Naive thymus-derived CD4-positive, alpha-beta T cell (primary cell): ENCODE results near the gene ARHGAP35. TPM values are rescaled to one million over a fixed set of nuclear protein-coding genes. Genes with fewer than 3 reads are reported as not detected.
"Not testable (repeated sequence)": the region's sequence is repeated elsewhere in the genome, so short reads cannot be mapped to it uniquely, and the experiment has no call there.

Experiments
- ATAC-seq: fragments of 150-1000 bp; cut with Tn5 transposase; 2 replicates; pipeline ENCODE4 v1.10.0; 2021; ENCODE audit warnings: mild to moderate bottlenecking, moderate library complexity
- CTCF ChIA-PET: fragments of 350-600 bp; sonication (Branson Sonifier 250); formaldehyde crosslinking; loops from one replicate; lab custom pipeline; 2021; ENCODE audit warnings: antibody characterized with exemption; lab: Charles Lee
- POLR2A ChIA-PET: fragments of 350-600 bp; sonication (Branson Sonifier 250); formaldehyde crosslinking; loops from one replicate; lab custom pipeline; 2021; ENCODE audit warnings: antibody characterized with exemption, inconsistent platforms; lab: Charles Lee
- DNase-seq, 9 donors: peaks; one replicate each; pipeline versions ENCODE4 v3.0.0 to v3.0.0-alpha.2; 2020 to 2022; ENCODE audit warnings: mixed read lengths in 1 of 9
- H3K27ac ChIP-seq: one replicate; pipeline ENCODE4 v1.7.0; 2013; ENCODE audit warnings: mild to moderate bottlenecking, low read depth, low read length, moderate library complexity
- H3K27me3 ChIP-seq, 2 donors: one replicate each; pipeline ENCODE4 v1.7.0; 2013; ENCODE audit warnings: low read length in 2 of 2, mild to moderate bottlenecking in 2 of 2, moderate library complexity in 2 of 2; ENCODE audit not compliant: control insufficient read depth in 2 of 2, insufficient read depth in 2 of 2
- H3K36me3 ChIP-seq, 3 experiments: 1 replicate in 2 of 3; 2 replicates in 1 of 3; pipeline ENCODE4 v1.7.0; 2013; ENCODE audit warnings: low read length in 3 of 3, mild to moderate bottlenecking in 3 of 3, moderate library complexity in 1 of 3; ENCODE audit not compliant: insufficient read depth in 3 of 3, control insufficient read depth in 2 of 3
- H3K4me1 ChIP-seq, 2 donors: one replicate each; pipeline ENCODE4 v1.7.0; 2013; ENCODE audit warnings: low read length in 2 of 2, mild to moderate bottlenecking in 2 of 2, moderate library complexity in 1 of 2; ENCODE audit not compliant: control insufficient read depth in 2 of 2, insufficient read depth in 2 of 2
- H3K4me3 ChIP-seq: 2 replicates; pipeline ENCODE4 v1.7.0; 2013; ENCODE audit warnings: mild to moderate bottlenecking, low read length
- H3K9me3 ChIP-seq, 3 experiments: 1 replicate in 2 of 3; 2 replicates in 1 of 3; pipeline ENCODE4 v1.7.0; 2013; ENCODE audit warnings: low read length in 3 of 3; ENCODE audit not compliant: control insufficient read depth in 2 of 3
- H3K27ac Mint-ChIP-seq, 9 donors: one replicate each; pipeline ENCODE4 v1.8.0; 2020 to 2022; ENCODE audit warnings: mixed read lengths in 9 of 9, mild to moderate bottlenecking in 8 of 9, moderate library complexity in 5 of 9, inconsistent platforms in 2 of 9
- H3K27me3 Mint-ChIP-seq, 5 donors: one replicate each; pipeline ENCODE4 v1.8.0; 2021 to 2022; ENCODE audit warnings: mixed read lengths in 5 of 5, mild to moderate bottlenecking in 1 of 5
- H3K36me3 Mint-ChIP-seq, 5 donors: one replicate each; pipeline ENCODE4 v1.8.0; 2020 to 2022; ENCODE audit warnings: mixed read lengths in 5 of 5, mild to moderate bottlenecking in 3 of 5, inconsistent platforms in 1 of 5
- H3K4me1 Mint-ChIP-seq, 7 donors: one replicate each; pipeline ENCODE4 v1.8.0; 2020 to 2022; ENCODE audit warnings: mixed read lengths in 7 of 7, mild to moderate bottlenecking in 3 of 7, inconsistent platforms in 1 of 7
- H3K4me3 Mint-ChIP-seq, 10 donors: one replicate each; pipeline ENCODE4 v1.8.0; 2020 to 2022; ENCODE audit warnings: mild to moderate bottlenecking in 10 of 10, mixed read lengths in 10 of 10, moderate library complexity in 6 of 10, inconsistent platforms in 2 of 10
- H3K9me3 Mint-ChIP-seq, 11 donors: one replicate each; pipeline ENCODE4 v1.8.0; 2020 to 2022; ENCODE audit warnings: mixed read lengths in 11 of 11, mild to moderate bottlenecking in 4 of 11, inconsistent platforms in 1 of 11, moderate library complexity in 1 of 11
- intact Hi-C, 2 donors: fragments of 100-400 bp; cut with micrococcal nuclease; formaldehyde crosslinking; loops; one replicate each; pipeline ENCODE4 v1.15.1; 2023
- polyA plus RNA-seq, 2 donors: library from polyadenylated mRNA; unstranded; fragments of 300-500 nt; fragmentation: Illumina TruSeq; gene quantifications; one replicate each; pipeline ENCODE4 v1.2.3, GENCODE V29; 2021
- total RNA-seq, 6 experiments: library from RNA in 5 of 6; stranded (reverse) in 5 of 6; gene quantifications; 1 replicate in 5 of 6; 2 replicates in 1 of 6; pipeline ENCODE4 v1.2.3 and lab custom pipeline; 2021 to 2026

ARHGAP35 gene
- total and polyA plus RNA-seq, 7 experiments from 2014 or later: 2.3 to 29.4 (median 23.2) TPM

GRCh38 chr19:46849610-46850009 lies 11.2 kb upstream of the ARHGAP35 start:
- Histone ChIP-seq H3K36me3 (peaks cover 0 to 12% (median 4%) of the 10 kb centered on the region in 3 experiments), H3K27ac (peak overlapping the region; percentile 79), H3K9me3 (no peaks in the 10 kb centered on the region), H3K4me1 (peaks cover 9 to 12% of the 10 kb centered on the region in 2 donors), H3K4me3 (peak overlapping the region; percentile 89), H3K27me3 (no peaks in the 10 kb centered on the region)
- DNase-seq: no peak
- Mint-ChIP-seq H3K27me3 (peaks cover 0 to 3% (median 0%) of the 10 kb centered on the region in 5 donors), H3K27ac (peak overlapping the region; percentile 68 to 96 (median 80)), H3K9me3 (peaks cover 0 to 1% (median 0%) of the 10 kb centered on the region in 11 donors), H3K4me1 (peaks cover 19 to 31% (median 26%) of the 10 kb centered on the region in 7 donors), H3K36me3 (peaks cover 4 to 10% (median 9%) of the 10 kb centered on the region in 5 donors), H3K4me3 (peak overlapping the region; percentile 87 to 99 (median 93))
- ChIA-PET CTCF (no interaction called here), POLR2A (interaction anchor here (1.3 to 1.4 kb wide), 2 partner anchors 11 to 136 kb away, joined by 3 to 14 read pairs; partner anchors contain the start of gene ARHGAP35)
- ATAC-seq: no peak
- intact Hi-C loops: loop anchor here (1.0 to 10.0 kb wide), 8 partner anchors 11 to 985 kb away; partner anchors contain the start of genes CALM3 (in 2 of the 2), TMEM160 (in 2 of the 2), ARHGAP35 (in 1 of the 2) and FOXA3 (in 1 of the 2)

- Histone ChIP-seq H3K4me1 (peaks cover 9 to 12% of the 10 kb centered on the region in 2 donors), H3K36me3 (peaks cover 0 to 10% (median 4%) of the 10 kb centered on the region in 3 experiments), H3K27me3 (no peaks in the 10 kb centered on the region), H3K27ac (peak within 1 kb of the TSS; percentile 79), H3K4me3 (peak within 1 kb of the TSS; percentile 89), H3K9me3 (no peaks in the 10 kb centered on the region)
- H3K36me3 Mint-ChIP-seq: peaks cover 4 to 10% (median 8%) of the 10 kb centered on the region in 5 donors
- DNase-seq (peak; percentile 73 to 98 (median 93)), ATAC-seq (peak; percentile 97)
- intact Hi-C loops: loop anchor here (1.0 to 10.0 kb wide), 10 partner anchors 10 to 986 kb away; partner anchors contain the start of genes ARHGAP35 (in 2 of the 2), CALM3 (in 2 of the 2), TMEM160 (in 2 of the 2) and DHX34 (in 1 of the 2)
- H3K4me3 Mint-ChIP-seq: peak within 1 kb of the TSS; percentile 87 to 99 (median 93)
- peaks cover 0 to 3% (median 0%) of the 10 kb centered on the region in 5 donors for H3K27me3 Mint-ChIP-seq
- peaks cover 20 to 34% (median 29%) of the 10 kb centered on the region in 7 donors for H3K4me1 Mint-ChIP-seq
- H3K27ac Mint-ChIP-seq: peak within 1 kb of the TSS; percentile 68 to 96 (median 83)
- H3K9me3 Mint-ChIP-seq: peaks cover 0 to 1% (median 0%) of the 10 kb centered on the region in 11 donors
- CTCF ChIA-PET: interaction anchor here (0.7 to 0.8 kb wide), 2 partner anchors 109 to 144 kb away, joined by 3 to 4 read pairs; no protein-coding TSS in a partner anchor
- POLR2A ChIA-PET: interaction anchor here (0.6 to 1.4 kb wide), 4 partner anchors 10 to 136 kb away, joined by 3 to 14 read pairs (median 4); partner anchors contain the start of gene ARHGAP35
These were observed 10.3 kb upstream of the ARHGAP35 start, which contains the start of gene AP2S1 for GRCh38 chr19:46850228-46851203. AP2S1 (minus strand) TSS chr19:46850846; CDS start chr19:46850766, 80 bp downstream.

GRCh38 chr19:46852830-46853229 lies 8.0 kb upstream of the ARHGAP35 start:
- CTCF ChIA-PET: no interaction called here
- Mint-ChIP-seq H3K9me3 (peaks cover 0 to 1% (median 0%) of the 10 kb centered on the region in 11 donors), H3K4me3 (no peak overlapping the region), H3K27me3 (peaks cover 0 to 3% (median 0%) of the 10 kb centered on the region in 5 donors), H3K4me1 (peaks cover 19 to 38% (median 30%) of the 10 kb centered on the region in 7 donors), H3K27ac (no peak overlapping the region), H3K36me3 (peaks cover 0 to under 1% (median 0%) of the 10 kb centered on the region in 5 donors)
- no peak for ATAC-seq
- peaks cover 18 to 19% of the 10 kb centered on the region in 2 donors for H3K4me1 ChIP-seq
- H3K36me3 ChIP-seq: peaks cover 0 to 4% (median 0%) of the 10 kb centered on the region in 3 experiments
- no peak overlapping the region for H3K27ac ChIP-seq
- H3K4me3 ChIP-seq: no peak overlapping the region
- no peak for DNase-seq
- H3K27me3 ChIP-seq: no peaks in the 10 kb centered on the region
- intact Hi-C loops: loop anchor here in 1 of 2 donors (10.0 kb wide), 2 partner anchors 248 to 988 kb away; partner anchors contain the start of genes CALM3, FOXA3 and SYMPK
- no peaks in the 10 kb centered on the region for H3K9me3 ChIP-seq
- POLR2A ChIA-PET: no interaction called here

- ATAC-seq, H3K9me3 ChIP-seq, H3K27me3 ChIP-seq, DNase-seq, H3K27ac ChIP-seq, H3K4me3 Mint-ChIP-seq, H3K4me3 ChIP-seq, H3K36me3 ChIP-seq, H3K27me3 Mint-ChIP-seq, H3K36me3 Mint-ChIP-seq, H3K9me3 Mint-ChIP-seq, H3K27ac Mint-ChIP-seq: not testable (repeated sequence)
- CTCF ChIA-PET: interaction anchor here (1.2 kb wide), 1 partner anchor 137 kb away, joined by 4 read pairs; no protein-coding TSS in a partner anchor
- peaks cover 16 to 29% (median 26%) of the 10 kb centered on the region in 7 donors for H3K4me1 Mint-ChIP-seq
- peaks cover 14% of the 10 kb centered on the region in 2 donors for H3K4me1 ChIP-seq
- intact Hi-C loops: loop anchor here in 1 of 2 donors (10.0 kb wide), 2 partner anchors 250 to 990 kb away; partner anchors contain the start of genes CALM3, FOXA3 and SYMPK
- POLR2A ChIA-PET: interaction anchor here (0.9 to 1.2 kb wide), 2 partner anchors 12 to 137 kb away, joined by 3 read pairs; no protein-coding TSS in a partner anchor
These were observed 6.1 kb upstream of the ARHGAP35 start for GRCh38 chr19:46854698-46855097.

- Histone ChIP-seq H3K27ac (peak overlapping the region; percentile 43), H3K9me3 (no peaks in the 10 kb centered on the region), H3K4me3 (peak overlapping the region; percentile 58), H3K27me3 (no peaks in the 10 kb centered on the region), H3K36me3 (peaks cover 0 to 5% (median 0%) of the 10 kb centered on the region in 3 experiments), H3K4me1 (peaks cover 10% of the 10 kb centered on the region in 2 donors)
- peak; percentile 78 for ATAC-seq
- intact Hi-C loops: loop anchor here (1.0 to 10.0 kb wide), 8 partner anchors 80 to 992 kb away; partner anchors contain the start of genes CALM3 (in 1 of the 2), FOXA3 (in 1 of the 2), SYMPK (in 1 of the 2) and TMEM160 (in 1 of the 2)
- peak overlapping the region in 8 of 9 donors; percentile 38 to 88 (median 74) for H3K27ac Mint-ChIP-seq
- peak; percentile 72 to 92 (median 88) for DNase-seq
- peaks cover 0 to 3% (median 0%) of the 10 kb centered on the region in 5 donors for H3K36me3 Mint-ChIP-seq
- POLR2A ChIA-PET: interaction anchor here (0.5 kb wide), 1 partner anchor 22 kb away, joined by 3 read pairs; no protein-coding TSS in a partner anchor
- CTCF ChIA-PET: interaction anchor here (0.9 to 1.5 kb wide), 8 partner anchors 12 to 180 kb away, joined by 3 to 13 read pairs (median 3); no protein-coding TSS in a partner anchor
- H3K4me1 Mint-ChIP-seq: peaks cover 11 to 22% (median 19%) of the 10 kb centered on the region in 7 donors
- peaks cover 0 to 3% (median 0%) of the 10 kb centered on the region in 5 donors for H3K27me3 Mint-ChIP-seq
- H3K4me3 Mint-ChIP-seq: peak overlapping the region; percentile 74 to 84 (median 78)
- H3K9me3 Mint-ChIP-seq: no peaks in the 10 kb centered on the region
These were observed 4.5 kb upstream of the ARHGAP35 start for GRCh38 chr19:46856062-46857022.
